ENCODE results near the gene SLC17A1. TPM values are rescaled to one million over a fixed set of nuclear protein-coding genes. Genes with fewer than 3 reads are reported as not detected.

SLC17A1 gene
- total and polyA plus RNA-seq, 8 donors, result not detected

DNA sequence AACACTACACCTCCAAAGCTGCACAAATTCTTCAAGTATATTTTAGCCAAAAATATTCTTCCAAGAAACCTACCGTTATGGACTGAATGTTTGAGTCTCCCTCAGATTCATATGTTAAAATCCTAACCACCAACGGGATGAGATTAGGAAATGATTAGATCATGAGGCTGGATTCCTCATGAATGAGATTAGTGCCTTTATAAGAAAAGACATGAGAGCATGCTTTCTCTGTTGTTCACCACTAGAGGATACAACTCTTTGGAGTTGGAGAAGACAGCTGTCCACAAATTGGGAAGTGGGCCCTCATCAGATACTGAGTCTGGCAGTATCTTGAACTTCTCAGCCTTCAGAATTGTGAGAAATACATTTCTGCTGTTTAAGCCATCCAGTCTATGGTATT is 84.4 kb downstream of the SLC17A1 start:
- no peak overlapping the region for H3K27ac ChIP-seq
- no peaks in the 10 kb centered on the region for H3K27me3 ChIP-seq
- H3K4me1 ChIP-seq, result no peaks in the 10 kb centered on the region
- DNase-seq, result no peak
- H3K9me3 ChIP-seq, result no peaks in the 10 kb centered on the region
- TF ChIP-seq EP300 (IDR thresholded peaks at IDR 0.05) (no peak), POLR2AphosphoS5 (IDR thresholded peaks at IDR 0.05) (no peak), POLR2A (IDR thresholded peaks at IDR 0.05) (no peak), CTCF (IDR thresholded peaks at IDR 0.05) (no peak)
- intact Hi-C loops (cut with DNase I; ENCODE audit: low total_unique reads), result no loop called here
- no peaks in the 10 kb centered on the region for H3K36me3 ChIP-seq
- no peak overlapping the region for H3K4me3 ChIP-seq
- WGBS, 5 donors, result 84 to 95% (median 87%) methylated on average over 2 of the region's 2 CpGs

- Histone ChIP-seq H3K36me3 (no peaks in the 10 kb centered on the region), H3K4me1 (no peaks in the 10 kb centered on the region), H3K9me3 (no peaks in the 10 kb centered on the region), H3K4me3 (no peak overlapping the region), H3K27ac (no peak overlapping the region), H3K27me3 (no peaks in the 10 kb centered on the region)
- intact Hi-C loops (cut with DNase I; ENCODE audit: low total_unique reads), result no loop called here
- DNase-seq, result no peak
- 56 to 77% (median 70%) methylated on average over 1 of the region's 1 CpG for WGBS, 5 donors
- TF ChIP-seq CTCF (IDR thresholded peaks at IDR 0.05) (no peak), POLR2A (IDR thresholded peaks at IDR 0.05) (no peak), EP300 (IDR thresholded peaks at IDR 0.05) (no peak), POLR2AphosphoS5 (IDR thresholded peaks at IDR 0.05) (no peak)
Observed at GRCh38 chr6:25746968-25747367, 84.9 kb downstream of the SLC17A1 start.

GRCh38 chr6:25745836-25746235 is 86.0 kb downstream of the SLC17A1 start:
- DNase-seq, result no peak
- intact Hi-C loops (cut with DNase I; ENCODE audit: low total_unique reads), result no loop called here
- no peak overlapping the region for H3K27ac ChIP-seq
- TF ChIP-seq EP300 (IDR thresholded peaks at IDR 0.05) (no peak), POLR2A (IDR thresholded peaks at IDR 0.05) (no peak), POLR2AphosphoS5 (IDR thresholded peaks at IDR 0.05) (no peak), CTCF (IDR thresholded peaks at IDR 0.05) (no peak)
- no peaks in the 10 kb centered on the region for H3K27me3 ChIP-seq
- no peaks in the 10 kb centered on the region for H3K4me1 ChIP-seq
- H3K4me3 ChIP-seq, result no peak overlapping the region
- WGBS, 5 donors, result 51 to 64% (median 52%) methylated on average over 4 of the region's 4 CpGs
- no peaks in the 10 kb centered on the region for H3K9me3 ChIP-seq
- no peaks in the 10 kb centered on the region for H3K36me3 ChIP-seq

GRCh38 chr6:25743868-25744267 is 88.0 kb downstream of the SLC17A1 start:
- H3K27ac ChIP-seq, result no peak overlapping the region
- intact Hi-C loops (cut with DNase I; ENCODE audit: low total_unique reads), result no loop called here
- no peak for DNase-seq

More at GRCh38 chr6:25743868-25744267, 88.0 kb downstream of the SLC17A1 start:
- no peak overlapping the region for H3K4me3 ChIP-seq
- no peaks in the 10 kb centered on the region for H3K4me1 ChIP-seq
- H3K27me3 ChIP-seq, result no peaks in the 10 kb centered on the region
- TF ChIP-seq EP300 (IDR thresholded peaks at IDR 0.05), result no peak
- no peak for TF ChIP-seq CTCF (IDR thresholded peaks at IDR 0.05)
- no peak for TF ChIP-seq POLR2A (IDR thresholded peaks at IDR 0.05)
- no peak for TF ChIP-seq POLR2AphosphoS5 (IDR thresholded peaks at IDR 0.05)
- no peaks in the 10 kb centered on the region for H3K36me3 ChIP-seq
- H3K9me3 ChIP-seq, result no peaks in the 10 kb centered on the region
